OCI-LY1 (cell line): Measurements from ENCODE around the gene PRKCA.
A peak's percentile ranks its signal among the peaks of the same experiment; 100 is the strongest.

ENCODE experiments used
- H2AFZ ChIP-seq: fragments of 200-600 bp; sonication (generic), shearing (Covaris generic); 2 replicates; pipeline ENCODE4 v1.6.0; 2014; ENCODE audit warnings: antibody characterized with exemption, mild to moderate bottlenecking, low read length
- H3F3A ChIP-seq: fragments of 200-600 bp; sonication (generic), shearing (Covaris generic); 2 replicates; pipeline ENCODE4 v1.6.0; 2014; ENCODE audit warnings: mild to moderate bottlenecking, antibody characterized with exemption, low read length, moderate library complexity; ENCODE audit not compliant: insufficient read depth
- H3K27ac ChIP-seq: fragments of 200-600 bp; sonication (generic); 2 replicates; pipeline ENCODE4 v1.5.1; 2014; ENCODE audit warnings: low read length, mixed run types, mild to moderate bottlenecking, low read depth; ENCODE audit not compliant: poor library complexity, severe bottlenecking
- H3K27me3 ChIP-seq: fragments of 200-600 bp; sonication (generic); 2 replicates; pipeline ENCODE4 v1.6.0; 2014; ENCODE audit warnings: antibody characterized with exemption, mild to moderate bottlenecking, low read length, moderate library complexity; ENCODE audit not compliant: insufficient read depth
- H3K36me3 ChIP-seq: fragments of 200-600 bp; sonication (generic); 2 replicates; pipeline ENCODE4 v1.6.1; 2014; ENCODE audit warnings: mild to moderate bottlenecking, antibody characterized with exemption, low read length, moderate library complexity, mixed read lengths; ENCODE audit not compliant: insufficient read depth
- H3K4me1 ChIP-seq: fragments of 200-600 bp; sonication (generic); 2 replicates; pipeline ENCODE4 v1.5.1; 2014; ENCODE audit warnings: mild to moderate bottlenecking, low read length, moderate library complexity; ENCODE audit not compliant: insufficient read depth, severe bottlenecking
- H3K4me2 ChIP-seq: fragments of 200-600 bp; sonication (generic), shearing (Covaris generic); 2 replicates; pipeline ENCODE4 v1.6.1; 2014; ENCODE audit warnings: low read length
- H3K4me3 ChIP-seq: fragments of 200-600 bp; sonication (generic); 2 replicates; pipeline ENCODE4 v1.5.1; 2014; ENCODE audit warnings: low read length, low read depth, mild to moderate bottlenecking, mixed read lengths; ENCODE audit not compliant: poor library complexity, severe bottlenecking
- H3K79me2 ChIP-seq: fragments of 200-600 bp; shearing (Covaris generic); 2 replicates; pipeline ENCODE4 v1.6.1; 2016; ENCODE audit warnings: mixed run types, low read length, mixed read lengths; ENCODE audit not compliant: insufficient read depth
- H3K9ac ChIP-seq: fragments of 200-600 bp; sonication (generic), shearing (Covaris generic); 2 replicates; pipeline ENCODE4 v1.6.1; 2014; ENCODE audit warnings: mild to moderate bottlenecking, low read length, mixed read lengths
- H3K9me2 ChIP-seq: fragments of 200-600 bp; sonication (generic), shearing (Covaris generic); 2 replicates; pipeline ENCODE4 v1.6.1; 2014; ENCODE audit warnings: low read depth, mild to moderate bottlenecking, low read length, mixed read lengths
- H3K9me3 ChIP-seq: fragments of 200-600 bp; shearing (Covaris generic); 2 replicates; pipeline ENCODE4 v1.6.1; 2014; ENCODE audit warnings: low read length, mixed read lengths
- H4K20me1 ChIP-seq: fragments of 200-600 bp; sonication (generic), shearing (Covaris generic); 2 replicates; pipeline ENCODE4 v1.6.0; 2016; ENCODE audit warnings: mild to moderate bottlenecking, low read length; ENCODE audit not compliant: insufficient read depth
- CTCF ChIP-seq: fragments of 200-600 bp; sonication (generic), shearing (Covaris generic); IDR thresholded peaks from 2 replicates; pipeline ENCODE4 v1.5.1; 2017; ENCODE audit warnings: mild to moderate bottlenecking, antibody characterized with exemption, low read length, moderate library complexity, mixed read lengths
- EZH2 ChIP-seq: fragments of 200-600 bp; sonication (generic), shearing (Covaris generic); IDR thresholded peaks from 2 replicates; pipeline ENCODE4 v1.8.0; 2017; ENCODE audit warnings: borderline replicate concordance, mixed run types, mild to moderate bottlenecking, antibody characterized with exemption, low read length, moderate library complexity, mixed read lengths

Gene PRKCA

GRCh38 chr17:66406701-66407644 lies 104.6 kb downstream of the PRKCA start:
- peaks cover 50% of the 10 kb centered on the region for H3K4me1 ChIP-seq
- no peaks in the 10 kb centered on the region for H3K9me2 ChIP-seq
- no peak overlapping the region for H3K27ac ChIP-seq
- no peaks in the 10 kb centered on the region for H3F3A ChIP-seq
- no peak overlapping the region for H3K9ac ChIP-seq
- H3K36me3 ChIP-seq, result no peaks in the 10 kb centered on the region
- H3K27me3 ChIP-seq, result no peaks in the 10 kb centered on the region
- no peaks in the 10 kb centered on the region for H4K20me1 ChIP-seq
- H3K9me3 ChIP-seq, result no peaks in the 10 kb centered on the region
- no peak overlapping the region for H2AFZ ChIP-seq
- no peak overlapping the region for H3K4me3 ChIP-seq
- H3K4me2 ChIP-seq, result no peak overlapping the region
- H3K79me2 ChIP-seq, result peaks cover 5% of the 10 kb centered on the region; the same call in 1 of the 2 replicates
- TF ChIP-seq CTCF, result no peak
- TF ChIP-seq EZH2, result no peak

- no peak for TF ChIP-seq CTCF
- no peak for TF ChIP-seq EZH2
- Histone ChIP-seq H3F3A (no peaks in the 10 kb centered on the region), H3K9me3 (no peaks in the 10 kb centered on the region), H3K9me2 (no peaks in the 10 kb centered on the region), H3K27me3 (no peaks in the 10 kb centered on the region), H3K9ac (no peak overlapping the region), H3K36me3 (no peaks in the 10 kb centered on the region), H3K27ac (no peak overlapping the region), H3K79me2 (peaks cover 5% of the 10 kb centered on the region; the same call in 1 of the 2 replicates), H3K4me3 (no peak overlapping the region), H2AFZ (no peak overlapping the region), H4K20me1 (no peaks in the 10 kb centered on the region), H3K4me1 (peaks cover 59% of the 10 kb centered on the region), H3K4me2 (no peak overlapping the region)
Observed at GRCh38 chr17:66407864-66408263, 105.5 kb downstream of the PRKCA start.

GRCh38 chr17:66411520-66411919 lies 109.1 kb downstream of the PRKCA start:
- Histone ChIP-seq H3K4me1 (peaks cover 75% of the 10 kb centered on the region), H3F3A (no peaks in the 10 kb centered on the region), H3K4me3 (no peak overlapping the region), H3K79me2 (peaks cover 13% of the 10 kb centered on the region; the same call in 1 of the 2 replicates), H3K4me2 (no peak overlapping the region; the same call in 1 of the 2 replicates), H3K9me3 (no peaks in the 10 kb centered on the region), H3K9me2 (no peaks in the 10 kb centered on the region), H2AFZ (no peak overlapping the region), H3K27ac (peak overlapping the region; percentile 92), H3K27me3 (no peaks in the 10 kb centered on the region), H4K20me1 (no peaks in the 10 kb centered on the region), H3K36me3 (no peaks in the 10 kb centered on the region), H3K9ac (no peak overlapping the region; the same call in 1 of the 2 replicates)
- TF ChIP-seq EZH2, result no peak
- TF ChIP-seq CTCF, result no peak
